H9 (cell line): Measurements from ENCODE around the gene BRCA1. TPM values are rescaled to one million over a fixed set of nuclear protein-coding genes. Genes with fewer than 3 reads are reported as not detected.
"Not testable (repeated sequence)": the region's sequence is repeated elsewhere in the genome, so short reads cannot be mapped to it uniquely, and the experiment has no call there.

Experiments
- DNase-seq: peaks from one replicate; pipeline ENCODE4 v3.0.0-alpha.2; 2017
- H2AFZ ChIP-seq: one replicate; pipeline ENCODE4 v1.6.1; 2013; ENCODE audit warnings: mild to moderate bottlenecking, low read length, control low read depth, moderate library complexity
- H2AK5ac ChIP-seq: 2 replicates; pipeline ENCODE4 v1.6.1; 2013; ENCODE audit warnings: low read length, control low read depth, mixed read lengths; ENCODE audit not compliant: insufficient read length
- H2BK120ac ChIP-seq: one replicate; pipeline ENCODE4 v1.6.1; 2013; ENCODE audit warnings: low read depth, mild to moderate bottlenecking, low read length, control low read depth, inconsistent platforms; ENCODE audit not compliant: poor library complexity, severe bottlenecking
- H2BK12ac ChIP-seq: 2 replicates; pipeline ENCODE4 v1.6.1; 2013; ENCODE audit warnings: low read length, control low read depth, mixed read lengths, low read depth; ENCODE audit not compliant: insufficient read length
- H2BK15ac ChIP-seq: 2 replicates; pipeline ENCODE4 v1.6.1; 2013; ENCODE audit warnings: low read depth, low read length, control low read depth
- H2BK20ac ChIP-seq: one replicate; pipeline ENCODE4 v1.6.1; 2013; ENCODE audit warnings: low read depth, mild to moderate bottlenecking, low read length, control low read depth, inconsistent platforms; ENCODE audit not compliant: poor library complexity, severe bottlenecking
- H2BK5ac ChIP-seq: 2 replicates; pipeline ENCODE4 v1.6.1; 2013; ENCODE audit warnings: low read length, control low read depth, mixed read lengths; ENCODE audit not compliant: insufficient read length
- H3K14ac ChIP-seq: 2 replicates; pipeline ENCODE4 v1.6.1; 2013; ENCODE audit warnings: low read length, control low read depth; ENCODE audit not compliant: insufficient read depth
- H3K18ac ChIP-seq: 2 replicates; pipeline ENCODE4 v1.6.1; 2013; ENCODE audit warnings: low read depth, mild to moderate bottlenecking, mixed read lengths, low read length, control low read depth; ENCODE audit not compliant: insufficient read length
- H3K23ac ChIP-seq: 2 replicates; pipeline ENCODE4 v1.6.1; 2013; ENCODE audit warnings: low read length, control low read depth, mixed read lengths, low read depth; ENCODE audit not compliant: insufficient read length
- H3K23me2 ChIP-seq: 2 replicates; pipeline ENCODE4 v1.6.1; 2013; ENCODE audit warnings: low read depth, mild to moderate bottlenecking, mixed read lengths, low read length, control low read depth; ENCODE audit not compliant: insufficient read length, poor library complexity, severe bottlenecking
- H3K27ac ChIP-seq: 2 replicates; pipeline ENCODE4 v1.5.1; 2013; ENCODE audit warnings: low read length, control low read depth, mixed read lengths, low read depth; ENCODE audit not compliant: insufficient read length
- H3K27me3 ChIP-seq: 2 replicates; pipeline ENCODE4 v1.6.1; 2013; ENCODE audit warnings: low read length, control low read depth, inconsistent platforms; ENCODE audit not compliant: insufficient read depth
- H3K4ac ChIP-seq: 2 replicates; pipeline ENCODE4 v1.6.1; 2013; ENCODE audit warnings: low read depth, mild to moderate bottlenecking, control low read depth, inconsistent platforms, low read length, moderate library complexity
- H3K4me1 ChIP-seq: 2 replicates; pipeline ENCODE4 v1.6.1; 2013; ENCODE audit warnings: low read length, control low read depth, inconsistent platforms; ENCODE audit not compliant: insufficient read depth
- H3K4me2 ChIP-seq: 2 replicates; pipeline ENCODE4 v1.6.1; 2013; ENCODE audit warnings: low read length, control low read depth, mixed read lengths; ENCODE audit not compliant: insufficient read length, insufficient read depth
- H3K56ac ChIP-seq: 2 replicates; pipeline ENCODE4 v1.6.1; 2013; ENCODE audit warnings: low read depth, mild to moderate bottlenecking, mixed read lengths, low read length, control low read depth; ENCODE audit not compliant: insufficient read length
- H3K79me1 ChIP-seq: 2 replicates; pipeline ENCODE4 v1.6.1; 2013; ENCODE audit warnings: low read depth, mild to moderate bottlenecking, moderate library complexity, low read length, control low read depth, inconsistent platforms; ENCODE audit not compliant: insufficient read depth, poor library complexity, severe bottlenecking
- H3K79me2 ChIP-seq: 2 replicates; pipeline ENCODE4 v1.6.1; 2013; ENCODE audit warnings: low read length, control low read depth, inconsistent platforms; ENCODE audit not compliant: insufficient read depth
- H3K9ac ChIP-seq: 2 replicates; pipeline ENCODE4 v1.6.1; 2013; ENCODE audit warnings: low read length, control low read depth, mixed read lengths; ENCODE audit not compliant: insufficient read length; ENCODE audit errors: extremely low read depth
- H3K9me3 ChIP-seq: one replicate; pipeline ENCODE4 v1.6.1; 2013; ENCODE audit warnings: low read depth, low read length, inconsistent platforms; ENCODE audit not compliant: control insufficient read depth
- H3T11ph ChIP-seq: one replicate; pipeline ENCODE4 v1.6.1; 2013; ENCODE audit warnings: mild to moderate bottlenecking, low read length, control low read depth, inconsistent platforms
- H4K20me1 ChIP-seq: one replicate; pipeline ENCODE4 v1.6.1; 2013; ENCODE audit not compliant: control insufficient read depth, insufficient read length, insufficient read depth
- H4K5ac ChIP-seq: 2 replicates; pipeline ENCODE4 v1.6.1; 2013; ENCODE audit warnings: low read depth, mild to moderate bottlenecking, mixed read lengths, low read length, control low read depth; ENCODE audit not compliant: insufficient read length
- H4K8ac ChIP-seq: replicated peaks from 2 replicates; pipeline ENCODE4 v1.6.1; 2013; ENCODE audit warnings: low read length, control low read depth, mixed read lengths, low read depth; ENCODE audit not compliant: insufficient read length
- H4K91ac ChIP-seq: 2 replicates; pipeline ENCODE4 v1.6.1; 2013; ENCODE audit warnings: low read depth, mild to moderate bottlenecking, moderate library complexity, mixed read lengths, low read length, control low read depth; ENCODE audit not compliant: insufficient read length
- H3K27ac Mint-ChIP-seq, 3 experiments: 2 replicates in 2 of 3; 3 replicates in 1 of 3; pipeline ENCODE4 v1.8.0; 2020 to 2021; ENCODE audit warnings: mixed read lengths in 3 of 3, mild to moderate bottlenecking in 1 of 3, moderate library complexity in 1 of 3
- H3K27me3 Mint-ChIP-seq: 2 replicates; pipeline ENCODE4 v1.8.0; 2021; ENCODE audit warnings: low read depth, mild to moderate bottlenecking, moderate library complexity, mixed read lengths
- H3K36me3 Mint-ChIP-seq, 3 experiments: 2 replicates in 2 of 3; 3 replicates in 1 of 3; pipeline ENCODE4 v1.8.0; 2020 to 2021; ENCODE audit warnings: low read depth in 3 of 3, mixed read lengths in 3 of 3; ENCODE audit not compliant: insufficient read depth in 1 of 3
- H3K4me1 Mint-ChIP-seq, 2 experiments: 2 replicates each; pipeline ENCODE4 v1.8.0; 2020; ENCODE audit warnings: mixed read lengths in 2 of 2
- H3K4me3 Mint-ChIP-seq, 2 experiments: 2 replicates in 1 of 2; 3 replicates in 1 of 2; pipeline ENCODE4 v1.8.0; 2020 to 2021; ENCODE audit warnings: mild to moderate bottlenecking in 2 of 2, mixed read lengths in 2 of 2, moderate library complexity in 1 of 2
- H3K9me3 Mint-ChIP-seq, 2 experiments: 2 replicates in 1 of 2; 3 replicates in 1 of 2; pipeline ENCODE4 v1.8.0; 2020; ENCODE audit warnings: mild to moderate bottlenecking in 2 of 2, mixed read lengths in 2 of 2, moderate library complexity in 1 of 2
- WGBS: extraction: QIAGEN DNeasy Blood & Tissue Kit; methylation state at CpG from one replicate; pipeline ENCODE4 v1.1.7; 2013; ENCODE audit warnings: missing lambda C conversion rate, low lambda C conversion rate, mixed read lengths; ENCODE audit not compliant: insufficient read length; ENCODE audit errors: extremely low coverage; 5-methylcytosine and 5-hydroxymethylcytosine counted together
- total RNA-seq: library from RNA; stranded (reverse); gene quantifications from 2 replicates; pipeline ENCODE4 v1.2.1, GENCODE V29; 2021

Gene BRCA1
- total RNA-seq, 1 experiment from 2014 or later = 32.3 TPM

DNA sequence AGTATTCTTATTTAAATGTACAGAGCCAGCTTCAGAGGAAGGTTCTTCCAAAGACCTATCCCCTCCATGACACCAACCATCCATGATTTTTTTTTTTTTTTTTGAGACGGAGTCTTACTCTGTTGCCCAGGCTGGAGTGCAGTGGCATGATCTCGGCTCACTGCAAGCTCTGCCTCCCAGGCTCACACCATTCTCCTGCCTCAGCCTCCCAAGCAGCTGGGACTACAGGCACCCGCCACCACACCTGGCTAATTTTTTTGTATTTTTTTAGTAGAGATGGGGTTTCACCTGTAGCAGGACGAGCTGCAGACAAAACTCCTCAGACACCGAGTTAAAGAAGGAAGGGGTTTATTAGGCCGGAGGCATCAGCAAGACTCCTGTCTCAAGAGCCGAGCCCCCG lies 34.8 kb upstream of the BRCA1 start:
- not testable (repeated sequence) for H3K14ac ChIP-seq, H2AFZ ChIP-seq, H2BK12ac ChIP-seq, H4K91ac ChIP-seq, H4K20me1 ChIP-seq, H2BK5ac ChIP-seq, DNase-seq, H3K27ac ChIP-seq, H2BK15ac ChIP-seq, H4K5ac ChIP-seq, H3K27me3 Mint-ChIP-seq, H3K4me3 Mint-ChIP-seq, H3T11ph ChIP-seq, H3K4me1 Mint-ChIP-seq, H3K27me3 ChIP-seq, H3K4me1 ChIP-seq, H3K9ac ChIP-seq, H2BK120ac ChIP-seq, H3K56ac ChIP-seq, H3K4ac ChIP-seq, H3K79me2 ChIP-seq, H4K8ac ChIP-seq, H3K18ac ChIP-seq, H3K9me3 ChIP-seq, H3K4me2 ChIP-seq, H3K23me2 ChIP-seq, H3K79me1 ChIP-seq, H3K9me3 Mint-ChIP-seq, H2AK5ac ChIP-seq, H2BK20ac ChIP-seq, H3K23ac ChIP-seq
- WGBS = no CpG with 5 or more reads among the region's 8 CpGs
- Mint-ChIP-seq H3K27ac (peak overlapping the region in 1 of 3 experiments; percentile 57; a peak in 2 of 7 replicates), H3K36me3 (peaks cover 2 to 28% (median 15%) of the 10 kb centered on the region in 3 experiments; a peak in 6 of 7 replicates)

DNA sequence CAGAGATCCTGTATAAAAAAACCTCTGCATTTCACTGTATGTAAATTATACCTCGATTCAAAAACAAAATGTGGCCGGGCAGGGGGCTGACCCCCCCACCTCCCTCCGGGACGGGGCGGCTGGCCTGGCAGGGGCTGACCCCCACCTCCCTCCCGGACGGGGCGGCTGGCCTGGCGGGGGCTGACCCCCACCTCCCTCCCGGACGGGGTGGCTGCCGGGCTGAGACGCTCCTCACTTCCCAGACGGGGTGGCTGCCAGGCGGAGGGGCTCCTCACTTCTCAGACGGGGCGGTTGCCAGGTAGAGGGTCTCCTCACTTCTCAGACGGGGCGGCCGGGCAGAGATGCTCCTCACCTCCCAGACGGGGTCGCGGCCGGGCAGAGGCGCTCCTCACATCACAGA lies 34.1 kb upstream of the BRCA1 start:
- not testable (repeated sequence) for H2BK120ac ChIP-seq, H3K23me2 ChIP-seq, H4K20me1 ChIP-seq, H3K18ac ChIP-seq, H2BK5ac ChIP-seq, H3K4me3 Mint-ChIP-seq, H3K79me1 ChIP-seq, H3K23ac ChIP-seq, H2BK20ac ChIP-seq, H4K5ac ChIP-seq, DNase-seq, H3K4ac ChIP-seq, H2AFZ ChIP-seq, H3K9me3 ChIP-seq, H3K9me3 Mint-ChIP-seq, H2BK15ac ChIP-seq, H3K4me2 ChIP-seq, H3K14ac ChIP-seq, H3K9ac ChIP-seq, H3K27ac ChIP-seq, H3K56ac ChIP-seq, H2AK5ac ChIP-seq, H3K4me1 Mint-ChIP-seq, H3K27me3 Mint-ChIP-seq, H4K91ac ChIP-seq, H3K79me2 ChIP-seq, H3T11ph ChIP-seq, H3K4me1 ChIP-seq, H2BK12ac ChIP-seq, H3K27me3 ChIP-seq, H4K8ac ChIP-seq
- Mint-ChIP-seq H3K27ac (peak overlapping the region; percentile 76 to 85 (median 83); a peak in 3 of 7 replicates), H3K36me3 (peaks cover 2 to 24% (median 16%) of the 10 kb centered on the region in 3 experiments; a peak in 6 of 7 replicates)
- WGBS = no CpG with 5 or more reads among the region's 25 CpGs
